Liver (tissue), 9 donors: ENCODE measurements around the gene GCKR. TPM values are rescaled to one million over a fixed set of nuclear protein-coding genes. Genes with fewer than 3 reads are reported as not detected.

Experiments
- DNase-seq: peaks from one replicate; pipeline ENCODE4 v3.0.0-alpha.2; 2017; ENCODE audit warnings: low spot score
- H3K27ac ChIP-seq, 2 donors: one replicate each; pipeline ENCODE4 v1.7.0; 2013; ENCODE audit warnings: inconsistent platforms in 2 of 2, low read length in 2 of 2, control low read depth in 1 of 2, low read depth in 1 of 2, mild to moderate bottlenecking in 1 of 2
- H3K27me3 ChIP-seq, 4 donors: one replicate each; pipeline versions ENCODE4 v1.6.1 to v1.7.0; 2013; ENCODE audit warnings: low read length in 3 of 4, inconsistent platforms in 1 of 4, mild to moderate bottlenecking in 1 of 4, moderate library complexity in 1 of 4; ENCODE audit not compliant: control insufficient read depth in 4 of 4, insufficient read depth in 4 of 4
- H3K36me3 ChIP-seq, 4 donors: one replicate each; pipeline versions ENCODE4 v1.6.1 to v1.7.0; 2013; ENCODE audit warnings: low read length in 3 of 4, mild to moderate bottlenecking in 3 of 4, low read depth in 1 of 4, moderate library complexity in 1 of 4; ENCODE audit not compliant: control insufficient read depth in 4 of 4, insufficient read depth in 3 of 4
- H3K4me1 ChIP-seq, 4 donors: one replicate each; pipeline versions ENCODE4 v1.6.1 to v1.7.0; 2013; ENCODE audit warnings: low read length in 3 of 4, mild to moderate bottlenecking in 3 of 4, moderate library complexity in 1 of 4; ENCODE audit not compliant: control insufficient read depth in 4 of 4, insufficient read depth in 4 of 4
- H3K4me3 ChIP-seq, 3 donors: one replicate each; pipeline versions ENCODE4 v1.6.1 to v1.7.0; 2013; ENCODE audit warnings: low read length in 3 of 3, control low read depth in 1 of 3, low read depth in 1 of 3, mild to moderate bottlenecking in 1 of 3
- H3K9ac ChIP-seq, 2 donors: one replicate each; pipeline ENCODE4 v1.7.0; 2013; ENCODE audit warnings: low read length in 2 of 2, mild to moderate bottlenecking in 2 of 2, moderate library complexity in 2 of 2, control low read depth in 1 of 2, low read depth in 1 of 2
- H3K9me3 ChIP-seq, 4 donors: one replicate each; pipeline versions ENCODE4 v1.6.1 to v1.7.0; 2013; ENCODE audit warnings: low read length in 3 of 4; ENCODE audit not compliant: control insufficient read depth in 4 of 4
- ATF3 ChIP-seq: IDR thresholded peaks from 2 replicates; pipeline ENCODE4 v1.6.1; 2016; ENCODE audit warnings: antibody characterized with exemption
- EGR1 ChIP-seq, 2 donors: IDR thresholded peaks; 2 replicates each; pipeline ENCODE4 v1.6.1; 2016 to 2018; ENCODE audit warnings: antibody characterized with exemption in 2 of 2, low read depth in 2 of 2
- FOXA1 ChIP-seq: IDR thresholded peaks from 2 replicates; pipeline ENCODE4 v1.6.1; 2016; ENCODE audit warnings: antibody characterized with exemption
- FOXA2 ChIP-seq: IDR thresholded peaks from 2 replicates; pipeline ENCODE4 v1.6.1; 2016; ENCODE audit warnings: antibody characterized with exemption
- GABPA ChIP-seq, 2 donors: IDR thresholded peaks in 1 of 2; conservative IDR thresholded peaks in 1 of 2; 2 replicates each; pipeline ENCODE4 v1.6.1; 2016; ENCODE audit warnings: antibody characterized with exemption in 2 of 2, mild to moderate bottlenecking in 1 of 2, moderate library complexity in 1 of 2
- HNF4A ChIP-seq, 2 donors: conservative IDR thresholded peaks; 2 replicates each; pipeline ENCODE4 v1.6.1; 2016; ENCODE audit warnings: antibody characterized with exemption in 2 of 2, mild to moderate bottlenecking in 2 of 2
- HNF4G ChIP-seq: IDR thresholded peaks from 2 replicates; pipeline ENCODE4 v1.6.1; 2016; ENCODE audit warnings: antibody characterized with exemption
- JUND ChIP-seq, 2 donors: IDR thresholded peaks; 2 replicates each; pipeline ENCODE4 v1.6.1; 2016; ENCODE audit warnings: antibody characterized with exemption in 2 of 2
- MAX ChIP-seq: IDR thresholded peaks from 2 replicates; pipeline ENCODE4 v1.6.1; 2016; ENCODE audit warnings: antibody characterized with exemption
- NR2F2 ChIP-seq: IDR thresholded peaks from 2 replicates; pipeline ENCODE4 v1.6.1; 2016; ENCODE audit warnings: antibody characterized with exemption
- RAD21 ChIP-seq, 2 donors: IDR thresholded peaks; 2 replicates each; pipeline ENCODE4 v1.6.1; 2016; ENCODE audit warnings: antibody characterized with exemption in 2 of 2, mild to moderate bottlenecking in 2 of 2
- REST ChIP-seq: IDR thresholded peaks from 2 replicates; pipeline ENCODE4 v1.6.1; 2016; ENCODE audit warnings: antibody characterized with exemption, mild to moderate bottlenecking
- RXRA ChIP-seq, 2 donors: IDR thresholded peaks; 2 replicates each; pipeline ENCODE4 v1.6.1; 2017 to 2018; ENCODE audit warnings: antibody characterized with exemption in 2 of 2, mild to moderate bottlenecking in 1 of 2
- SP1 ChIP-seq: IDR thresholded peaks from 2 replicates; pipeline ENCODE4 v1.6.1; 2018; ENCODE audit warnings: antibody characterized with exemption, mild to moderate bottlenecking
- TAF1 ChIP-seq: conservative IDR thresholded peaks from 2 replicates; pipeline ENCODE4 v1.6.1; 2016; ENCODE audit warnings: antibody characterized with exemption, mild to moderate bottlenecking
- YY1 ChIP-seq: IDR thresholded peaks from 2 replicates; pipeline ENCODE4 v1.6.1; 2016; ENCODE audit warnings: antibody characterized with exemption, mild to moderate bottlenecking
- ZBTB33 ChIP-seq: IDR thresholded peaks from 2 replicates; pipeline ENCODE4 v1.6.1; 2016; ENCODE audit warnings: antibody characterized with exemption
- WGBS: extraction: QIAGEN DNeasy Blood & Tissue Kit; methylation state at CpG from one replicate; pipeline ENCODE4 v1.1.7; 2013; 5-methylcytosine and 5-hydroxymethylcytosine counted together
- polyA plus RNA-seq, 2 donors: library from polyadenylated mRNA; stranded (reverse) in 1 of 2; unstranded in 1 of 2; fragments of 200-250 nt in 1 of 2; fragments of >200 nt in 1 of 2; fragmentation: Nextera tagmentation in 1 of 2; extraction: Ambion mirVana in 1 of 2; gene quantifications; one replicate each; pipeline versions ENCODE4 v1.2.1 to v1.2.3, GENCODE V29; 2013 to 2015
- total RNA-seq, 2 donors: library from RNA; depleted of rRNA; stranded (reverse); fragments of >200 nt; gene quantifications; one replicate each; pipeline ENCODE4 v1.2.3, GENCODE V29; 2014
- TF ChIP-seq, protein P1 (sequence below): fragments of 150-350 bp; IDR thresholded peaks from 2 replicates; pipeline ENCODE4 v1.5.1; 2017; ENCODE audit warnings: improper control_type of control experiment, low read depth, low read length; ENCODE audit not compliant: missing input control
- donor health status: healthy.
- donor health status: healthy.
- donor health status: healthy.
- donor health status: healthy.
- donor health status: healthy.

GCKR gene
- total and polyA plus RNA-seq, 4 donors, result 9.6 to 173 (median 79.4) TPM

- WGBS, result 10% methylated on average over 35 of the region's 35 CpGs
- Histone ChIP-seq H3K4me1 (peaks cover 8 to 54% (median 29%) of the 10 kb centered on the region in 4 donors), H3K27ac (peak overlapping the region; percentile 90 to 97), H3K9ac (peak overlapping the region; percentile 59 to 70), H3K27me3 (no peaks in the 10 kb centered on the region), H3K4me3 (peak overlapping the region; percentile 78 to 87 (median 82)), H3K9me3 (no peaks in the 10 kb centered on the region), H3K36me3 (peaks cover 7 to 19% (median 12%) of the 10 kb centered on the region in 4 donors)
- TF ChIP-seq NR2F2 (no peak), MAX (peak; percentile 63), EGR1 (IDR thresholded peaks at IDR 0.05; ENCODE audit: low read depth in 2 of 2) (peak; percentile 86 to 93), FOXA1 (peak; percentile 49), ATF3 (peak; percentile 88), SP1 (peak; percentile 82), FOXA2 (no peak), GABPA (IDR thresholded peaks at IDR 0.05 in 1 of 2, conservative IDR thresholded peaks at IDR 0.05 in 1 of 2) (no peak), REST (no peak), RAD21 (IDR thresholded peaks at IDR 0.05) (peak; percentile 10 to 26), HNF4A (conservative IDR thresholded peaks at IDR 0.05) (peak; percentile 59 to 76), HNF4G (no peak), ZBTB33 (peak; percentile 60), RXRA (IDR thresholded peaks at IDR 0.05) (peak; percentile 95), YY1 (peak; percentile 93), TAF1 (no peak), JUND (IDR thresholded peaks at IDR 0.05) (peak; percentile 97 to 99)
- TF ChIP-seq, protein P1, sequence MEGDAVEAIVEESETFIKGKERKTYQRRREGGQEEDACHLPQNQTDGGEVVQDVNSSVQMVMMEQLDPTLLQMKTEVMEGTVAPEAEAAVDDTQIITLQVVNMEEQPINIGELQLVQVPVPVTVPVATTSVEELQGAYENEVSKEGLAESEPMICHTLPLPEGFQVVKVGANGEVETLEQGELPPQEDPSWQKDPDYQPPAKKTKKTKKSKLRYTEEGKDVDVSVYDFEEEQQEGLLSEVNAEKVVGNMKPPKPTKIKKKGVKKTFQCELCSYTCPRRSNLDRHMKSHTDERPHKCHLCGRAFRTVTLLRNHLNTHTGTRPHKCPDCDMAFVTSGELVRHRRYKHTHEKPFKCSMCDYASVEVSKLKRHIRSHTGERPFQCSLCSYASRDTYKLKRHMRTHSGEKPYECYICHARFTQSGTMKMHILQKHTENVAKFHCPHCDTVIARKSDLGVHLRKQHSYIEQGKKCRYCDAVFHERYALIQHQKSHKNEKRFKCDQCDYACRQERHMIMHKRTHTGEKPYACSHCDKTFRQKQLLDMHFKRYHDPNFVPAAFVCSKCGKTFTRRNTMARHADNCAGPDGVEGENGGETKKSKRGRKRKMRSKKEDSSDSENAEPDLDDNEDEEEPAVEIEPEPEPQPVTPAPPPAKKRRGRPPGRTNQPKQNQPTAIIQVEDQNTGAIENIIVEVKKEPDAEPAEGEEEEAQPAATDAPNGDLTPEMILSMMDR, result no peak
- DNase-seq, result no peak
Observed at GRCh38 chr2:27494284-27494943, 2.2 kb upstream of the GCKR start.
